Activated CD8-positive, alpha-beta T cell treated with anti-CD3 and anti-CD28 coated beads for 36 hours (primary cell): ENCODE measurements around the gene ZNF567. TPM values are rescaled to one million over a fixed set of nuclear protein-coding genes. Genes with fewer than 3 reads are reported as not detected.
"Not testable (repeated sequence)": the region's sequence is repeated elsewhere in the genome, so short reads cannot be mapped to it uniquely, and the experiment has no call there.

Experiments
- ATAC-seq: fragments of 200-7000 bp; cut with Tn5 transposase; one replicate; pipeline ENCODE4 v1.10.0; 2021; ENCODE audit warnings: mild to moderate bottlenecking, moderate library complexity
- CTCF ChIA-PET: fragments of 350-600 bp; sonication (Branson Sonifier 250); formaldehyde crosslinking; loops from one replicate; lab custom pipeline; 2021; ENCODE audit warnings: antibody characterized with exemption; lab: Charles Lee
- POLR2A ChIA-PET: fragments of 350-600 bp; sonication (Branson Sonifier 250); formaldehyde crosslinking; loops from one replicate; lab custom pipeline; 2021; ENCODE audit warnings: antibody characterized with exemption; lab: Charles Lee
- DNase-seq: peaks from one replicate; pipeline ENCODE4 v3.0.0-alpha.2; 2020
- H3K27ac Mint-ChIP-seq: one replicate; pipeline ENCODE4 v1.8.0; 2021; ENCODE audit warnings: mild to moderate bottlenecking, mixed read lengths
- H3K27me3 Mint-ChIP-seq: one replicate; pipeline ENCODE4 v1.8.0; 2021; ENCODE audit warnings: mixed read lengths
- H3K36me3 Mint-ChIP-seq: one replicate; pipeline ENCODE4 v1.8.0; 2021; ENCODE audit warnings: low read depth, mixed read lengths
- H3K4me1 Mint-ChIP-seq: one replicate; pipeline ENCODE4 v1.8.0; 2021; ENCODE audit warnings: low read depth, mixed read lengths
- H3K4me3 Mint-ChIP-seq: one replicate; pipeline ENCODE4 v1.8.0; 2021; ENCODE audit warnings: mild to moderate bottlenecking, moderate library complexity, mixed read lengths
- H3K9me3 Mint-ChIP-seq: one replicate; pipeline ENCODE4 v1.8.0; 2021; ENCODE audit warnings: mixed read lengths
- CTCF ChIP-seq: fragments of 200-600 bp; IDR thresholded peaks from one replicate; pipeline ENCODE4 v1.8.0; 2022; ENCODE audit warnings: antibody characterized with exemption, mild to moderate bottlenecking
- intact Hi-C: fragments of 100-400 bp; cut with micrococcal nuclease; formaldehyde crosslinking; loops from one replicate; pipeline ENCODE4 v1.10.0; 2022
- total RNA-seq, 2 experiments: library from RNA; stranded (reverse); gene quantifications; one replicate each; pipeline ENCODE4 v1.2.3, GENCODE V29; 2021

ZNF567 gene
- total RNA-seq, 2 experiments from 2014 or later, result 6.4 to 7.6 TPM

- Mint-ChIP-seq H3K9me3 (peaks cover 51% of the 10 kb centered on the region), H3K36me3 (peaks cover 71% of the 10 kb centered on the region), H3K4me3 (no peak overlapping the region), H3K4me1 (no peaks in the 10 kb centered on the region), H3K27ac (no peak overlapping the region), H3K27me3 (no peaks in the 10 kb centered on the region)
- intact Hi-C loops, result no loop called here
- TF ChIP-seq CTCF, result no peak
- DNase-seq (no peak), ATAC-seq (no peak)
- ChIA-PET POLR2A (no interaction called here), CTCF (no interaction called here)
Observed at GRCh38 chr19:36719687-36720556, 32.5 kb downstream of the ZNF567 start.

- H3K27me3 Mint-ChIP-seq, POLR2A ChIA-PET, H3K4me3 Mint-ChIP-seq, intact Hi-C loops, H3K27ac Mint-ChIP-seq, DNase-seq, ATAC-seq, CTCF ChIA-PET, H3K4me1 Mint-ChIP-seq: not testable (repeated sequence)
- H3K9me3 Mint-ChIP-seq, result peaks cover 67% of the 10 kb centered on the region
- peaks cover 63% of the 10 kb centered on the region for H3K36me3 Mint-ChIP-seq
Observed at GRCh38 chr19:36736166-36736565, 48.8 kb downstream of the ZNF567 start.

DNA sequence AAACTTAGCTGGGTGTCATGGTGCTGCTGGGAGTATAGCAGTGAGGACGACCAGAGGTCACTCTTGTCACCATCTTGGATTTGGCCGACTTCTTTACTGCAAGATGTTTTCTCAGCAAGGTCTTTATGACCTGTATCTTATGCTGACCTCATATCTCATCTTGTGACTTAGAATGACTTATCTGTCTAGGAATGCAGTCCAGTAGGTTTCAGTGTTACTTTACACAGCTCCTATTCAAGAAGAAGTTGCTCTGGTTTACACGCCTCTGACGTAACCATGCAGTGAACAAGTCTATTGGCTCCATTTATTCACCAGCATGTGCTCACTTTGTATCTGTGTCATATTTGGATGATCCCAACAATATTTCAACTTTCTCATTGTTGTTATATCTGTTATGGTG lies 58.5 kb downstream of the ZNF567 start:
- H3K27ac Mint-ChIP-seq, result no peak overlapping the region
- intact Hi-C loops, result no loop called here
- H3K4me3 Mint-ChIP-seq, result no peak overlapping the region
- no peak for TF ChIP-seq CTCF
- peaks cover 58% of the 10 kb centered on the region for H3K9me3 Mint-ChIP-seq
- CTCF ChIA-PET, result no interaction called here
- DNase-seq (no peak), ATAC-seq (no peak)
- no peaks in the 10 kb centered on the region for H3K4me1 Mint-ChIP-seq
- peaks cover 70% of the 10 kb centered on the region for H3K36me3 Mint-ChIP-seq
- no peaks in the 10 kb centered on the region for H3K27me3 Mint-ChIP-seq
- POLR2A ChIA-PET, result no interaction called here

DNA sequence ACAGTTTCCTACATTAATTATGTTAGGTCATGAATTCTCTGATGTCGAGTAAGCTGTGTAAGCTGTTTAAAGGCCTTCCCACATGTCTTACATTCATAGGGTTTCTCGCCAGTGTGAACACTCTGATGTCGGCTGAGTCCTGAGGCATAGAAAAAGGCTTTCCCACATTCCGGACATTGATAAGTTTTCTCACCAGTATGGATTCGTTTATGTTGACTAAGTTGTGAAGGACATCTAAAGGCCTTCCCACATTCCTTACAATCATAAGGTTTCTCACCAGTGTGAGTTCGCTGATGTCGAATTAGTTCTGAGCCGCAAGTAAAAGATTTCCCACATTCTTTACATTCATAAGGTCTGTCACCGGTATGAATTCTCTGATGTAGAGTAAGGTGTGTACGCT lies 60.3 kb downstream of the ZNF567 start:
- TF ChIP-seq CTCF, result no peak
- DNase-seq (no peak), ATAC-seq (no peak)
- intact Hi-C loops, result no loop called here
- Mint-ChIP-seq H3K27ac (no peak overlapping the region), H3K4me3 (no peak overlapping the region), H3K4me1 (no peaks in the 10 kb centered on the region), H3K36me3 (peaks cover 84% of the 10 kb centered on the region), H3K27me3 (no peaks in the 10 kb centered on the region), H3K9me3 (peaks cover 62% of the 10 kb centered on the region)
- CTCF ChIA-PET, result no interaction called here
- POLR2A ChIA-PET, result no interaction called here

DNA sequence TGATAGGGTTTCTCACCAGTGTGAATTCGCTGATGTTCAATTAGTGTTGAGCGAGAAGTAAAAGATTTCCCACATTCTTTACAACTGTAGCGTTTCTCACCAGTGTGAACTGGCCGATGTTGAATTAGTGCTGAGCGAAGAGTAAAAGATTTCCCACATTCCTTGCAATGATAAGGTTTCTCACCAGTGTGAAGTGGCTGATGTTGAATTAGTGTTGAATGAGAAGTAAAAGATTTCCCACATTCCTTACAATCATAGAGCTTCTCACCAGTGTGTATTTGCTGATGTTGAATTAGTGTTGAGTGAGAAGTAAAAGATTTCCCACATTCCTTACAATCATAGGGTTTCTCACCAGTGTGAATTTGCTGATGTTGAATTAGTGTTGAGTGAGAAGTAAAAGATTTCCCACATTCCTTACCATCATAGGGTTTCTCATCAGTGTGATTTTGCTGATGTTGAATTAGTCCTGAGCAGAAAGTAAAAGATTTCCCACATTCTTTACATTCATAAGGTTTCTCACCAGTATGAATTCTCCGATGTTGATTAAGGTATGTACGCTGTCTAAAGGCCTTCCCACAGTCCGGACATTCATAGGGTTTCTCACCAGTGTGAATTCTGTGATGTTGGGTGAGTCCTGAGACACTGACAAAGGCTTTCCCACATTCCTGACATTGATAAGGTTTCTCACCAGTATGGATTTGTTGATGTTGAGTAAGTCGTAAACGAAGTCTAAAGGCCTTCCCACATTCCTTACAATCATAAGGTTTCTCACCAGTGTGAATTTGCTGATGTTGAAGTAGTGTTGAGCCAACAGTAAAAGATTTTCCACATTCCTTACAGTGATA lies 61.2 kb downstream of the ZNF567 start:
- no peak for TF ChIP-seq CTCF
- H3K27ac Mint-ChIP-seq, result no peak overlapping the region
- H3K27me3 Mint-ChIP-seq, result no peaks in the 10 kb centered on the region
- intact Hi-C loops, result no loop called here
- H3K4me1 Mint-ChIP-seq, result no peaks in the 10 kb centered on the region
- H3K9me3 Mint-ChIP-seq, result peaks cover 59% of the 10 kb centered on the region
- H3K36me3 Mint-ChIP-seq, result peaks cover 87% of the 10 kb centered on the region
- DNase-seq, result no peak
- POLR2A ChIA-PET, result no interaction called here
- ATAC-seq, result no peak
- H3K4me3 Mint-ChIP-seq, result no peak overlapping the region
- CTCF ChIA-PET, result no interaction called here

DNA sequence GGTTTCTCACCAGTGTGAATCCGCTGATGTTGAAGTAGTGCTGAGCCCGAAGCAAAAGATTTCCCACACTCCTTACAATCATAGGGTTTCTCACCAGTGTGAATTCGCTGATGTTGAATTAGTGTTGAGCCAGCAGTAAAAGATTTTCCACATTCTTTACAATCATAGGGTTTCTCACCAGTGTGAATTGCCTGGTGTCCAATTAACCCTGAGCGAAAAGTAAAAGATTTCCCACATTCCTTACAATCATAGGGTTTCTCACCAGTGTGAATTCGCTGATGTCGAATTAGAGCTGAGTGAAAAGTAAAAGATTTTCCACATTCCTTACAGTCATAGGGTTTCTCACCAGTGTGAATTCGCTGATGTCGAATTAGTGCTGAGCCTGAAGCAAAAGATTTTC lies 62.2 kb downstream of the ZNF567 start:
- POLR2A ChIA-PET, intact Hi-C loops, H3K27me3 Mint-ChIP-seq, H3K4me1 Mint-ChIP-seq, DNase-seq, ATAC-seq, H3K4me3 Mint-ChIP-seq, CTCF ChIA-PET, H3K27ac Mint-ChIP-seq: not testable (repeated sequence)
- peaks cover 64% of the 10 kb centered on the region for H3K9me3 Mint-ChIP-seq
- peaks cover 94% of the 10 kb centered on the region for H3K36me3 Mint-ChIP-seq
